ENCODE results near the gene DOK4. TPM values are rescaled to one million over a fixed set of nuclear protein-coding genes. Genes with fewer than 3 reads are reported as not detected.

Gene DOK4
- total RNA-seq, 3 donors from 2014 or later (not counting 1 experiment from before 2014, with no cell fraction given), result 0.75 to 2.5 (median 1.5) TPM

DNA sequence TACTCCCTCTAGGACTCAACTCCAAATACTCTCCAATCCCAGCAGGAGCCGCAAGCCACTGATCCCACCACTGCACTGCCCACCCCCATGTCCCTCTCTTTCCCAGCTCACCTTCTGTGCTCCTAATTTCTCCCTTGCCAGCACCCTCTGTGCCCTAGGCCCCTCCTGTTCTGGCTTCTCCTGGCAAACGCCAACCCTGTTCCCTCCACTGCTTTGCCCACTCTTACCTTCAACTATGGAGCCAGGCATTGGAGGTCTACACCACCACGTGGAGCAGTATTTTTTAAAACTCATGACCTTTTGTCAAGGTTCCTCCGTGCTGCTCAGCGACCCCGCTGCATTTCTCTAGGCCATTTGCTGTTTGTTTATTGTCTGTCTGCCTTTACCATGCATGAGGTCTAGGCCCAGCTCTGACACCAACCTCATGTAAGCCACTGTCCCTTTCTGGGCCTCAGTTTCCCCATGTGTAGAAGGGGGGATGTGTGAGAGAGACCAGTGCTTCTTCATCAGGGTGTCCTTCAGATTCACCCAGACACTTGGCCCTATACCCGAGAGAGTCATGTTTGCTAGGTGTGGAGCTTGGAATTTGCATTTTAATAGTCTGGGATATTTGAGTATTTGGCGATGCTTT is 45.5 kb upstream of the DOK4 start:
- peaks cover 81% of the 10 kb centered on the region for H3K4me1 ChIP-seq (ENCODE audit: control insufficient read depth, insufficient read depth, low read length)
- peak overlapping the region; percentile 92 for H3K27ac ChIP-seq (ENCODE audit: low read length)
- H3K4me3 ChIP-seq (ENCODE audit: low read length), result no peak overlapping the region
- no peaks in the 10 kb centered on the region for H3K9me3 Mint-ChIP-seq
- intact Hi-C loops (cut with micrococcal nuclease), result loop anchor here (5.0 kb wide), 3 partner anchors 61 to 229 kb away; no protein-coding TSS in a partner anchor
- no peak for DNase-seq
- peak overlapping the region; percentile 92 for H3K4me3 Mint-ChIP-seq
- peaks cover 59 to 69% of the 10 kb centered on the region in 2 donors for H3K4me1 Mint-ChIP-seq
- no peak for ATAC-seq
- no peaks in the 10 kb centered on the region for H3K27me3 Mint-ChIP-seq (ENCODE audit: low read depth in 2 of 2)
- no peaks in the 10 kb centered on the region for H3K27me3 ChIP-seq (ENCODE audit: control insufficient read depth, insufficient read depth, low read length)
- H3K27ac Mint-ChIP-seq, result peak overlapping the region; percentile 99
- H3K9me3 ChIP-seq (ENCODE audit: control insufficient read depth, insufficient read depth, low read length), result no peaks in the 10 kb centered on the region
- TF ChIP-seq, protein P1, sequence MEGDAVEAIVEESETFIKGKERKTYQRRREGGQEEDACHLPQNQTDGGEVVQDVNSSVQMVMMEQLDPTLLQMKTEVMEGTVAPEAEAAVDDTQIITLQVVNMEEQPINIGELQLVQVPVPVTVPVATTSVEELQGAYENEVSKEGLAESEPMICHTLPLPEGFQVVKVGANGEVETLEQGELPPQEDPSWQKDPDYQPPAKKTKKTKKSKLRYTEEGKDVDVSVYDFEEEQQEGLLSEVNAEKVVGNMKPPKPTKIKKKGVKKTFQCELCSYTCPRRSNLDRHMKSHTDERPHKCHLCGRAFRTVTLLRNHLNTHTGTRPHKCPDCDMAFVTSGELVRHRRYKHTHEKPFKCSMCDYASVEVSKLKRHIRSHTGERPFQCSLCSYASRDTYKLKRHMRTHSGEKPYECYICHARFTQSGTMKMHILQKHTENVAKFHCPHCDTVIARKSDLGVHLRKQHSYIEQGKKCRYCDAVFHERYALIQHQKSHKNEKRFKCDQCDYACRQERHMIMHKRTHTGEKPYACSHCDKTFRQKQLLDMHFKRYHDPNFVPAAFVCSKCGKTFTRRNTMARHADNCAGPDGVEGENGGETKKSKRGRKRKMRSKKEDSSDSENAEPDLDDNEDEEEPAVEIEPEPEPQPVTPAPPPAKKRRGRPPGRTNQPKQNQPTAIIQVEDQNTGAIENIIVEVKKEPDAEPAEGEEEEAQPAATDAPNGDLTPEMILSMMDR (IDR thresholded peaks at IDR 0.05), result no peak
- WGBS (ENCODE audit: insufficient coverage), result 88% methylated on average over 7 of the region's 8 CpGs
- peaks cover 7% of the 10 kb centered on the region for H3K36me3 ChIP-seq (ENCODE audit: control insufficient read depth, insufficient read depth, low read length)
- H3K36me3 Mint-ChIP-seq, result no peaks in the 10 kb centered on the region

DNA sequence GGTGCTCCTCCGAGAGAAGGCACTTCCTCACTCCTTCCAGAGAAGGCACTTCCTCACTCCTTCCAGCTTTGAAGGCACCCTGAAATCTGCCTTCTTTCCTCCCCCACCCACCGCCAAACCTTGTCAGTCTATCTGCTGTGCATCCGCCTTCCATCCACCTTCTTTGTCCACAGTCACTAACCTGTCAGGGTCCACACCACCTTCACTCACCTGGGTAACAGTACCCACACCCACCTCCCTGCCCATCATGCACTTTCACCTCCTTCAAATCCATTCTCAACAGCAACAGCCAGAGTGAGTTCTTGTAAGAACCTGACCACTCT is 44.9 kb upstream of the DOK4 start:
- H3K27me3 Mint-ChIP-seq (ENCODE audit: low read depth in 2 of 2), result no peaks in the 10 kb centered on the region
- Histone ChIP-seq H3K4me3 (ENCODE audit: low read length) (no peak overlapping the region), H3K27me3 (ENCODE audit: control insufficient read depth, insufficient read depth, low read length) (no peaks in the 10 kb centered on the region), H3K36me3 (ENCODE audit: control insufficient read depth, insufficient read depth, low read length) (peaks cover 7% of the 10 kb centered on the region), H3K9me3 (ENCODE audit: control insufficient read depth, insufficient read depth, low read length) (no peaks in the 10 kb centered on the region), H3K4me1 (ENCODE audit: control insufficient read depth, insufficient read depth, low read length) (peaks cover 83% of the 10 kb centered on the region), H3K27ac (ENCODE audit: low read length) (peak overlapping the region; percentile 92)
- no peaks in the 10 kb centered on the region for H3K9me3 Mint-ChIP-seq
- no peaks in the 10 kb centered on the region for H3K36me3 Mint-ChIP-seq
- intact Hi-C loops (cut with micrococcal nuclease), result loop anchor here (5.0 kb wide), 3 partner anchors 61 to 229 kb away; no protein-coding TSS in a partner anchor
- peaks cover 59 to 68% of the 10 kb centered on the region in 2 donors for H3K4me1 Mint-ChIP-seq
- DNase-seq, result no peak
- WGBS (ENCODE audit: insufficient coverage), result 79% methylated on average over 3 of the region's 3 CpGs
- H3K27ac Mint-ChIP-seq, result peak overlapping the region; percentile 99
- H3K4me3 Mint-ChIP-seq, result peak overlapping the region; percentile 92
- TF ChIP-seq, protein P1 (IDR thresholded peaks at IDR 0.05), result no peak
- ATAC-seq, result no peak

DNA sequence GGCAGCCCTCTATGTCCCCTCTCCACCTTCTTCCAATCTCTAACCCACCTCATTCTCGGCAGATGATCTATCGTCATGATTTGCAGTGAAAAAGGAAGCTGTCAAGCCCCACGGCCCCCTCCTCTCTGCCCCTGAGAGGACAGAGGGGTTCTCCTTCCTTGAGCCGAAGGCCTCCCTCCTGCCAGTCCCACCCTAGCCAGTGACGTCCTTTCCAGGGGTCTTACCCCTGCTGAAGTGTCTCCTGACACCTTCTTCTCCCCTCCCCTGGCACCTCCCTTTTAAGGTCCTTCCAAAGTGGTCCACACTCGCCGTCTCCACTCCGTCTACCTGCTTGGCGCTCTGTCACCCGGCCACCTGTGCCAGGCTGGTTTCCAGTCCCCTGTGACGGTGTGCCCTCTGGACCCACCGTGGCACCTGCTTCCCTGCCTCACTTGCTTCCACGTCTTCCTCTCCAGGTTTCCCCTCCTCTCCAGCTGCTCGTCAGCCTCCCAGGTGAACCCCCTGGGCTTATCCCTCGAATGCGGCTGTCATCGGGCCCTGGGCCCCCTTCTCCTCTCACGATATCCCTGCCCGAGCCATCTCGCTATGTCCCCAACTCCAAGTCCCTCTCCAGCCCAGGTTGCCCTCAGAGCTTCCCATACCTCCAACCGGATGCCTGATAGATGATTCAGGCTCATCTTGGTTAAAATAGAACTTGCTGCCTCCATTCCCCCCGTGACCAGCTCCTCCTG is 44.4 kb upstream of the DOK4 start:
- WGBS (ENCODE audit: insufficient coverage), result 56% methylated on average over 22 of the region's 22 CpGs
- DNase-seq, result no peak
- Mint-ChIP-seq H3K36me3 (no peaks in the 10 kb centered on the region), H3K4me1 (peaks cover 59 to 65% of the 10 kb centered on the region in 2 donors), H3K4me3 (peak overlapping the region; percentile 92), H3K9me3 (no peaks in the 10 kb centered on the region), H3K27ac (peak overlapping the region; percentile 99), H3K27me3 (ENCODE audit: low read depth in 2 of 2) (no peaks in the 10 kb centered on the region)
- no peaks in the 10 kb centered on the region for H3K9me3 ChIP-seq (ENCODE audit: control insufficient read depth, insufficient read depth, low read length)
- TF ChIP-seq, protein P1 (IDR thresholded peaks at IDR 0.05), result no peak
- H3K4me3 ChIP-seq (ENCODE audit: low read length), result no peak overlapping the region
- H3K4me1 ChIP-seq (ENCODE audit: control insufficient read depth, insufficient read depth, low read length), result peaks cover 82% of the 10 kb centered on the region
- H3K27ac ChIP-seq (ENCODE audit: low read length), result peak overlapping the region; percentile 92
- peak in 1 of 3 donors; percentile 14 for ATAC-seq
- intact Hi-C loops (cut with micrococcal nuclease), result loop anchor here (5.0 kb wide), 3 partner anchors 62 to 228 kb away; no protein-coding TSS in a partner anchor
- H3K27me3 ChIP-seq (ENCODE audit: control insufficient read depth, insufficient read depth, low read length), result no peaks in the 10 kb centered on the region
- peaks cover 7% of the 10 kb centered on the region for H3K36me3 ChIP-seq (ENCODE audit: control insufficient read depth, insufficient read depth, low read length)

All from natural killer cell (primary cell).